OCI-LY7 (cell line): ENCODE measurements around the gene GABPB2.

ENCODE experiments used
- CTCF ChIP-seq: fragments of 200-600 bp; sonication (generic); conservative IDR thresholded peaks from 2 replicates; pipeline ENCODE4 v1.5.1; 2014; ENCODE audit warnings: mild to moderate bottlenecking, antibody characterized with exemption, low read length, moderate library complexity, mixed read lengths
- EZH2phosphoT487 ChIP-seq: fragments of 200-600 bp; sonication (generic); IDR thresholded peaks from 2 replicates; pipeline ENCODE4 v1.6.1; 2018; ENCODE audit warnings: low read depth, borderline replicate concordance, mild to moderate bottlenecking, mixed run types, antibody characterized with exemption, low read length, moderate library complexity, mixed read lengths

DNA sequence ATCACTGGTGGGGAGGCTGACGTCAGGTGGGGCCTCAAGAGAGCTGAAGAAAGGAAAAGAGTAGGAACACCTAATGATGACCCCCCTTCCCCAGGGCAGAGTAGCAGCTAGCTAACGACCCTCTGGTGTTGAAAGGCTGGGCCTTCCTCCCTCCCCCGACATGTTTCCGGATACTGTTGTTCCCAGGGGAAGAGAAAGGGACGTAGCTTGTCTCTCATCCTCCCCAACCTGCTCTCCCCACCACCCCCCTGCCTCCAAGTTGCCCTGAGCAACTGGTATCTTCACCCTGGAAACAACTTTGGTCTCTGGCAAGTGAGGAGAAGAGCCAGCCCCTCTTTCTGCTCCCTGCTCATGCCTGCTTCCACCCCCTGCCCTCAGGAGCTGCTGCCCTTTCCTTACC, 73.4 kb downstream of the GABPB2 start:
- TF ChIP-seq CTCF (no peak), EZH2phosphoT487 (no peak)
